AG10803 (cell line): ENCODE results near the gene SGMS2.

Source experiments
- DNase-seq: peaks from one replicate; pipeline ENCODE4 v3.0.0; 2010; ENCODE audit warnings: low read depth
- H3K4me3 ChIP-seq: 2 replicates; pipeline ENCODE4 v1.5.1; 2011; ENCODE audit warnings: mild to moderate bottlenecking, low read length, control low read depth
- TF ChIP-seq, protein P1 (sequence below): conservative IDR thresholded peaks from 2 replicates; pipeline ENCODE4 v1.5.1; 2011; ENCODE audit warnings: mild to moderate bottlenecking, low read length, control low read depth, inconsistent platforms

SGMS2 gene

DNA sequence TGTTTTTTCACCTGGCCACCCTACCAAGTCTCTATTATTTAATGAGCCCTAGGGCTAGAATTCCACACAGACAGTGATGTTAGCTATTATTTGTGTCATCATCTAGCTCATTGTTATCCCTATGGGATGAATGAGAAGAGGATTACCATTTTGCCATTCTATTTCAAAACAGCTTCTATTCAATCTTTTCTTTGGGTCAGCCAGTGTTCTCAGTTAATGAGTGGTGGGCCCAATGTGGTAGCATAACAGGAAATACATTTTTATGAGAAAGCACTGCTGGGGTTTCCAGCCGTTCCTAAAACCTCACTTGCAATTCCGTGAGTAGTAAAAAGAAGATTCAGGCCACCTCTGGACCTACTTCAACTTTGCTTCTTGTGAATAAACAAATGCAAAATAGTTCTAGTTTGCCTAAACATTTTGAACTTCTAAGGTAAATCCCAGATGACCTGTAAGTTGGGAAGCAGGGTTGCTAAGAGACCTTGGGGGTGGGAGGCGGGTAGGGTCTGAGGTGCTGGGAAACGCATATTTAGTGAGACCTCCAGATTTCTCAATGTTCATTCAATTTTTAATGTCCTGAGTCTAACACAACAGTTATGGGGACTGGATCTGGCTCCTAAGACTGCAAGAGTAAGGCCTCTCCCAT is 81.8 kb downstream of the SGMS2 start:
- TF ChIP-seq, protein P1, sequence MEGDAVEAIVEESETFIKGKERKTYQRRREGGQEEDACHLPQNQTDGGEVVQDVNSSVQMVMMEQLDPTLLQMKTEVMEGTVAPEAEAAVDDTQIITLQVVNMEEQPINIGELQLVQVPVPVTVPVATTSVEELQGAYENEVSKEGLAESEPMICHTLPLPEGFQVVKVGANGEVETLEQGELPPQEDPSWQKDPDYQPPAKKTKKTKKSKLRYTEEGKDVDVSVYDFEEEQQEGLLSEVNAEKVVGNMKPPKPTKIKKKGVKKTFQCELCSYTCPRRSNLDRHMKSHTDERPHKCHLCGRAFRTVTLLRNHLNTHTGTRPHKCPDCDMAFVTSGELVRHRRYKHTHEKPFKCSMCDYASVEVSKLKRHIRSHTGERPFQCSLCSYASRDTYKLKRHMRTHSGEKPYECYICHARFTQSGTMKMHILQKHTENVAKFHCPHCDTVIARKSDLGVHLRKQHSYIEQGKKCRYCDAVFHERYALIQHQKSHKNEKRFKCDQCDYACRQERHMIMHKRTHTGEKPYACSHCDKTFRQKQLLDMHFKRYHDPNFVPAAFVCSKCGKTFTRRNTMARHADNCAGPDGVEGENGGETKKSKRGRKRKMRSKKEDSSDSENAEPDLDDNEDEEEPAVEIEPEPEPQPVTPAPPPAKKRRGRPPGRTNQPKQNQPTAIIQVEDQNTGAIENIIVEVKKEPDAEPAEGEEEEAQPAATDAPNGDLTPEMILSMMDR: no peak
- no peak for DNase-seq
- H3K4me3 ChIP-seq: no peak overlapping the region

DNA sequence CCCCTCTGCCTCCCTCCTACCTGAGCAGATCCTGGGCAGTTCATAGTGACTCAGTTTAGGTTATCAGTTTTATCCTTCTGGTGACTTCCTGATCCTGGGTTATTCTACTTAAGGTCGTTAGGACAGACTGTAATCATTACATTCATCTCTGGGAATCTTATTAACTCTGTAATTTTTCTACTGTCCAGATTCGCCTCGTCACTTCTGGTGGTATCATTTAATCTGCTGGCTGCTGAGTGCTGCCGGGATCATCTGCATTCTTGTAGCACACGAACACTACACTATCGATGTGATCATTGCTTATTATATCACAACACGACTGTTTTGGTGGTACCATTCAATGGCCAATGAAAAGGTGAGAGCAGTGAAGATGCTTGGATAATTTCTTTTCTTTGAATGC is 83.6 kb downstream of the SGMS2 start:
- TF ChIP-seq, protein P1: no peak
- DNase-seq: no peak
- no peak overlapping the region for H3K4me3 ChIP-seq

DNA sequence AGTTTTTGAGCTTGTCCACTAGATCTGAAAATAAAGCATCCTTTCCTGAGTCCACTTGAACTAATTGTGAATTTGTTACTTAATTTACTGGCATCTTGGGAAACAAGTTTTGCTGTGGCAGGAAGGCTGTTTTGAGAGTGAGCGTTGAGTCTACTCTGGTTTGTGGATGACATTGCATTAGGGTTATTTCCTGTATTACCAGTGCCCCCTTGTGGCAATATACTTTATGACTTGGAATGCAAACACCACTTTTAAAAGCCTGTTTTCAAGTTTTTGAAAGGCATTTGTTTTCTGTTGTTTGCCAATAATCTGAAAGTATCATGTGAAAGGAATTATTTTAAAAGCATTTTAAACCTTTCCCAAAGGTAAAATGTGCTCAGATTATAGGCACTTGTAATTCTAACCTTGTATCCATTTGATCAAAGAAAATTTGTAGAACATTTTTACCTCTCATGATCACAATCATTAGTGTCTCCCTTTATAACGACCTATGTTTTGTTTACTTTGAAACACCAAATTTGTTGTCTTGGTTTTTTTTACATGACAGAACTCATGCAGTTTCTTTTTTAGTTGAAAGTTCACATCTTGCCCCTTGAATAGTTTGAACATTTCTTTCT is 88.7 kb downstream of the SGMS2 start:
- DNase-seq: peak; percentile 75
- TF ChIP-seq, protein P1: peak; percentile 83
- no peak overlapping the region for H3K4me3 ChIP-seq

DNA sequence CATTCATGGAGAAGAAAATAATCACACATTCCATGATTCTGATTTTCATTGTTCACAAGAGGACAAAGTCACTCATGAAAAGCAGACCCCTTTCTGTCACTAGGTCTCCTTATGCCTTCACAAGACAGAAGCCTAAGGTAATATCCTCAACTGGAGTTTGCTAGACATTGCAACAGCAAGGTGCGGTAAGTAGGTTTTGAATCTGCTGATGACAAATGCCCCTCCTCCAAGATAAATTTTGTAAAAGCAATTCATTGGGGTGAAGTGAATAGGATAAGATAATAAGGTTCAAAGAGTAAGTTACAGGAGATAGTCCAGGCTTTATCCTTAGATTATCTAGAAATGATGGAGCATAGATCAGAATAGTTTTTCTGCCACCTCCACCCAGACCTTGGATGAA is 90.5 kb downstream of the SGMS2 start:
- no peak for DNase-seq
- TF ChIP-seq, protein P1: no peak
- no peak overlapping the region for H3K4me3 ChIP-seq

DNA sequence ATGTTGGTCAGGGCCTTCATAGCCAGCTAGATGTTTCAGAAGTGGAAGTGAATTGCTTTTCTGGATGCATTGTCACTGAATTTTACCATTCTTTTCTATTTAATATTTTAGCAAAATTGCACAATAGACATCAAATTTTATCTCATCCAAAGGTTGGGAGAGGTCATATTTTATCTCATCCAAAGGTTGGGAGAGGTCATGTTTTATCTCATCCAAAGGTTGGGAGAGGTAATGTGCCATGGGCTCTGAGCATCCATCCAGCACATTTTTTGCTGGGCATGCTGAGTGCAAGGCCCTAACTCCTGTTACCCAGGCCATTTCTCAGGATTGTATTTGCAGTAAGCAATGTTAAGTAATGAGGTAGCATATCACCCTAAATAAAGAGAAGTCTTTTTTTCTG is 91.9 kb downstream of the SGMS2 start:
- no peak overlapping the region for H3K4me3 ChIP-seq
- TF ChIP-seq, protein P1: no peak
- no peak for DNase-seq

DNA sequence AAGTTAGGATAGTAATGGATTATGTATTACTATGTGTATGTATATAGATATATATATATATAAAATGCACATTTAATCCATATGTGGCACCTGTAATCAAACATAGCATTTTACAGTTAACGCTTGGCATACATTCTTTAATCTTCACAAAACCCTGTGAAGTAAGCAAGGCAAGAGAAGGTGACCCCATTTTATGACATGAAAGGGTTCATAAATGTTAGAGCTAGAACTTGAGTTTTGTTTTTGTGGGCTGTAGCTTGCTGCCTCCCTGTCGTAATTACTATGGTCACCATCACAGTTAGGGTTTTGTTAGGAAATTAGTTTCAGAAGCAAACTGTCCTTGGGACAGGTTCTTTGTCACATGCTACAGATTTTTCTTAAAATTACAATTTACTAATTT is 92.8 kb downstream of the SGMS2 start:
- TF ChIP-seq, protein P1: no peak
- no peak for DNase-seq
- H3K4me3 ChIP-seq: no peak overlapping the region
